OCI-LY3 (cell line): ENCODE data around the gene CYP11A1.
A peak's percentile ranks its signal among the peaks of the same experiment; 100 is the strongest.

ENCODE experiments used
- H2AFZ ChIP-seq: fragments of 200-600, 300-600 bp; shearing (Covaris generic); 2 replicates; pipeline ENCODE4 v1.6.0; 2014; ENCODE audit warnings: antibody characterized with exemption, low read depth, low read length
- H3K27ac ChIP-seq: fragments of 200-600, 300-600 bp; sonication (generic); 2 replicates; pipeline ENCODE4 v1.5.1; 2014; ENCODE audit warnings: mild to moderate bottlenecking, low read length, moderate library complexity, mixed read lengths
- H3K27me3 ChIP-seq: fragments of 200-600, 300-600 bp; sonication (generic); 2 replicates; pipeline ENCODE4 v1.6.1; 2014; ENCODE audit warnings: low read depth, low read length, mixed read lengths
- H3K36me3 ChIP-seq: fragments of 200-600, 300-600 bp; sonication (generic); replicated peaks from 2 replicates; pipeline ENCODE3; 2014; ENCODE audit warnings: low read depth, low read length, mixed read lengths
- H3K4me1 ChIP-seq: fragments of 300-600, 200-600 bp; sonication (generic); 2 replicates; pipeline ENCODE4 v1.6.1; 2014; ENCODE audit warnings: low read length, mixed read lengths
- H3K4me2 ChIP-seq: fragments of 200-600, 300-600 bp; sonication (generic); 2 replicates; pipeline ENCODE4 v1.6.1; 2014; ENCODE audit warnings: low read length, mixed read lengths
- H3K4me3 ChIP-seq: fragments of 300-600, 200-600 bp; sonication (generic); 2 replicates; pipeline ENCODE4 v1.5.1; 2014; ENCODE audit warnings: antibody characterized with exemption, mild to moderate bottlenecking, low read length, moderate library complexity
- H3K79me2 ChIP-seq: fragments of 300-600, 200-600 bp; shearing (Covaris generic); 2 replicates; pipeline ENCODE4 v1.6.1; 2014; ENCODE audit warnings: mild to moderate bottlenecking, low read length, mixed read lengths
- H3K9ac ChIP-seq: fragments of 300-600, 200-600 bp; shearing (Covaris generic); 2 replicates; pipeline ENCODE4 v1.6.0; 2014; ENCODE audit warnings: mild to moderate bottlenecking, low read length, moderate library complexity
- H3K9me3 ChIP-seq: fragments of 200-600, 300-600 bp; shearing (Covaris generic); 2 replicates; pipeline ENCODE4 v1.6.1; 2014; ENCODE audit warnings: low read length, mixed read lengths; ENCODE audit not compliant: insufficient read depth
- H4K20me1 ChIP-seq: fragments of 200-600, 300-600 bp; sonication (generic); 2 replicates; pipeline ENCODE4 v1.6.1; 2016; ENCODE audit warnings: low read length, mixed read lengths; ENCODE audit not compliant: insufficient read depth
- CTCF ChIP-seq: fragments of 200-600, 300-600 bp; sonication (generic); IDR thresholded peaks from 2 replicates; pipeline ENCODE4 v1.5.1; 2014; ENCODE audit warnings: antibody characterized with exemption, low read length, low read depth
- EZH2phosphoT487 ChIP-seq: fragments of 200-600 bp; shearing (Covaris generic); IDR thresholded peaks from 2 replicates; pipeline ENCODE4 v1.6.1; 2018; ENCODE audit warnings: antibody characterized with exemption, mixed run types, low read depth

The CYP11A1 gene

GRCh38 chr15:74369084-74369745 lies 1.8 kb upstream of the CYP11A1 start:
- H3K4me3 ChIP-seq, result no peak overlapping the region
- H4K20me1 ChIP-seq, result no peaks in the 10 kb centered on the region
- peaks cover 6% of the 10 kb centered on the region for H3K27me3 ChIP-seq
- no peak overlapping the region for H3K27ac ChIP-seq
- TF ChIP-seq EZH2phosphoT487 (no peak), CTCF (no peak)
- no peaks in the 10 kb centered on the region for H3K36me3 ChIP-seq
- no peak overlapping the region for H3K9ac ChIP-seq
- no peak overlapping the region for H3K4me2 ChIP-seq
- peaks cover 15% of the 10 kb centered on the region for H3K4me1 ChIP-seq
- H3K79me2 ChIP-seq, result no peaks in the 10 kb centered on the region
- H2AFZ ChIP-seq, result no peak overlapping the region
- no peaks in the 10 kb centered on the region for H3K9me3 ChIP-seq

- Histone ChIP-seq H3K79me2 (no peaks in the 10 kb centered on the region), H3K9me3 (no peaks in the 10 kb centered on the region), H3K4me3 (no peak overlapping the region), H3K27me3 (peaks cover 6% of the 10 kb centered on the region), H3K9ac (no peak overlapping the region), H2AFZ (no peak overlapping the region), H4K20me1 (no peaks in the 10 kb centered on the region), H3K4me1 (peaks cover 10% of the 10 kb centered on the region), H3K27ac (no peak overlapping the region), H3K36me3 (no peaks in the 10 kb centered on the region), H3K4me2 (no peak overlapping the region)
- TF ChIP-seq CTCF, result no peak
- TF ChIP-seq EZH2phosphoT487, result no peak
Measured at GRCh38 chr15:74368121-74368520, 675 bp upstream of the CYP11A1 start.

- H3K27ac ChIP-seq, result no peak overlapping the region
- peaks cover 9% of the 10 kb centered on the region; the same call in 1 of the 2 replicates for H3K4me1 ChIP-seq
- no peaks in the 10 kb centered on the region for H3K36me3 ChIP-seq
- peak overlapping the region; percentile 88 for H3K4me2 ChIP-seq
- peak overlapping the region; percentile 79 for H3K9ac ChIP-seq
- H3K9me3 ChIP-seq, result no peaks in the 10 kb centered on the region
- H4K20me1 ChIP-seq, result no peaks in the 10 kb centered on the region
- H3K79me2 ChIP-seq, result no peaks in the 10 kb centered on the region
- H3K4me3 ChIP-seq, result peak overlapping the region; percentile 78
- H2AFZ ChIP-seq, result peak overlapping the region; percentile 91
- peaks cover 6% of the 10 kb centered on the region for H3K27me3 ChIP-seq
- TF ChIP-seq CTCF (no peak), EZH2phosphoT487 (no peak)
Measured at GRCh38 chr15:74365598-74366445, 1.6 kb downstream of the CYP11A1 start.

- no peaks in the 10 kb centered on the region for H4K20me1 ChIP-seq
- no peak for TF ChIP-seq CTCF
- no peak for TF ChIP-seq EZH2phosphoT487
- no peaks in the 10 kb centered on the region for H3K9me3 ChIP-seq
- H3K79me2 ChIP-seq, result no peaks in the 10 kb centered on the region
- peak overlapping the region; percentile 79 for H3K9ac ChIP-seq
- H3K4me1 ChIP-seq, result peaks cover 9% of the 10 kb centered on the region; the same call in 1 of the 2 replicates
- peak overlapping the region; percentile 91 for H2AFZ ChIP-seq
- H3K4me3 ChIP-seq, result peak overlapping the region; percentile 78
- H3K36me3 ChIP-seq, result no peaks in the 10 kb centered on the region
- H3K27me3 ChIP-seq, result peaks cover 6% of the 10 kb centered on the region
- H3K27ac ChIP-seq, result no peak overlapping the region
- peak overlapping the region; percentile 88 for H3K4me2 ChIP-seq
Measured at GRCh38 chr15:74364936-74365597, 2.4 kb downstream of the CYP11A1 start.
